ENCODE data around the gene HPF1.

The HPF1 gene

GRCh38 chr4:169682372-169683047 lies 75.2 kb downstream of the HPF1 start:
- Histone ChIP-seq H3K27me3 (ENCODE audit: low read depth, low read length) (no peaks in the 10 kb centered on the region), H3K9me3 (ENCODE audit: control insufficient read depth in 1 of 2, low read length in 2 of 2) (no peaks in the 10 kb centered on the region), H3K4me1 (ENCODE audit: control insufficient read depth in 1 of 2, insufficient read depth in 2 of 2, low read length in 2 of 2) (no peaks in the 10 kb centered on the region), H3K4me3 (ENCODE audit: low read depth in 1 of 2, low read length in 2 of 2) (no peak overlapping the region), H3K27ac (ENCODE audit: low read length) (no peak overlapping the region), H3K36me3 (ENCODE audit: control insufficient read depth in 1 of 2, insufficient read depth in 2 of 2, low read length in 2 of 2) (peaks cover 3 to 5% of the 10 kb centered on the region in 2 donors)
